Left lung (tissue), 10 donors: ENCODE results near the gene OR52M1. TPM values are rescaled to one million over a fixed set of nuclear protein-coding genes. Genes with fewer than 3 reads are reported as not detected.

Source experiments
- ATAC-seq: fragments of 200-7000 bp; cut with Tn5 transposase; one replicate; pipeline ENCODE4 v1.9.1; 2020; ENCODE audit warnings: moderate library complexity
- DNase-seq, 4 donors: peaks; one replicate each; pipeline ENCODE4 v3.0.0-alpha.2; 2013 to 2020
- H3K27ac ChIP-seq, 2 donors: fragments of 200-600 bp; sonication (generic) in 1 of 2; one replicate each; pipeline versions ENCODE4 v1.5.0 to v1.8.0; 2020 to 2021
- H3K27me3 ChIP-seq, 2 donors: fragments of 200-600 bp; sonication (generic) in 1 of 2; one replicate each; pipeline versions ENCODE4 v1.5.0 to v1.8.0; 2020 to 2021
- H3K36me3 ChIP-seq, 2 donors: fragments of 200-600 bp; sonication (generic) in 1 of 2; one replicate each; pipeline versions ENCODE4 v1.5.0 to v1.8.0; 2020 to 2021
- H3K4me1 ChIP-seq, 2 donors: fragments of 200-600 bp; one replicate each; pipeline ENCODE4 v1.8.0; 2021
- H3K4me3 ChIP-seq, 2 donors: fragments of 200-600 bp; sonication (generic) in 1 of 2; one replicate each; pipeline versions ENCODE4 v1.5.0 to v1.8.0; 2020 to 2021; ENCODE audit warnings: mild to moderate bottlenecking in 1 of 2
- H3K9me3 ChIP-seq, 2 donors: fragments of 200-600 bp; sonication (generic) in 1 of 2; one replicate each; pipeline versions ENCODE4 v1.5.0 to v1.8.0; 2020 to 2021
- intact Hi-C, 2 donors: fragments of 100-400 bp; cut with DNase I; formaldehyde crosslinking; loops; one replicate each; pipeline versions ENCODE4 v1.11.2 to v1.14.2; 2022
- polyA plus RNA-seq, 6 donors: library from polyadenylated mRNA; unstranded; fragments of 120-200 nt; gene quantifications; one replicate each; pipeline ENCODE4 v1.2.1, GENCODE V29; 2013; ENCODE audit not compliant: insufficient read length in 6 of 6
- total RNA-seq, 2 donors: library from RNA; stranded (reverse); fragmentation: NEBNext Ultra II Directional; extraction: Animal tissue kit (Norgen Biotek cat#: 25700); gene quantifications; one replicate each; pipeline ENCODE4 v1.2.1, GENCODE V29; 2021
- TF ChIP-seq, protein P1 (sequence below), 2 donors: fragments of 200-600 bp; sonication (generic) in 1 of 2; IDR thresholded peaks; one replicate each; pipeline versions ENCODE4 v1.5.0 to v1.8.0; 2021; ENCODE audit warnings: antibody characterized with exemption in 2 of 2
- donor health status: DM: no; HTN: yes; CAD: no.
- donor health status: DM: no; HTN: no; CAD: no.

Gene OR52M1
- total and polyA plus RNA-seq, 8 donors, result not detected

DNA sequence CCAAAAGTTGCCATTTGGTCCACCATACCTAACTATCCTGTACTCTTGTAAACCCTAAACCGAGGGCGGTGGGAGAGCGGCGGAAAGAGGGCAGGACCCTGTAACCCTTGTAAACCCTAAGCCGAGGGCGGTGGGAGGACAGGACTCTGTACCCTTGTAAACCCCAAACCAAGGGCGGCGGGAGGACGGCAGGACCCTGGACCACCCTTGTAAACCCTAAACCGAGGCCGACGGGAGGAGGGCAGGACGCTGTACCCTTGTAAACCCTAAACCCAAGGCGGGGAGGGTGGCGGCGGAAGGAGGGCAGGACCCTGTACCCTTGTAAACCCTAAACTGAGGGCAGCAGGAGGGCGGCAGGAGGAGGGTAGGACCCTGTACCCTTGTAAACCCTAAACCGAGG lies 24.1 kb downstream of the OR52M1 start:
- TF ChIP-seq, protein P1, sequence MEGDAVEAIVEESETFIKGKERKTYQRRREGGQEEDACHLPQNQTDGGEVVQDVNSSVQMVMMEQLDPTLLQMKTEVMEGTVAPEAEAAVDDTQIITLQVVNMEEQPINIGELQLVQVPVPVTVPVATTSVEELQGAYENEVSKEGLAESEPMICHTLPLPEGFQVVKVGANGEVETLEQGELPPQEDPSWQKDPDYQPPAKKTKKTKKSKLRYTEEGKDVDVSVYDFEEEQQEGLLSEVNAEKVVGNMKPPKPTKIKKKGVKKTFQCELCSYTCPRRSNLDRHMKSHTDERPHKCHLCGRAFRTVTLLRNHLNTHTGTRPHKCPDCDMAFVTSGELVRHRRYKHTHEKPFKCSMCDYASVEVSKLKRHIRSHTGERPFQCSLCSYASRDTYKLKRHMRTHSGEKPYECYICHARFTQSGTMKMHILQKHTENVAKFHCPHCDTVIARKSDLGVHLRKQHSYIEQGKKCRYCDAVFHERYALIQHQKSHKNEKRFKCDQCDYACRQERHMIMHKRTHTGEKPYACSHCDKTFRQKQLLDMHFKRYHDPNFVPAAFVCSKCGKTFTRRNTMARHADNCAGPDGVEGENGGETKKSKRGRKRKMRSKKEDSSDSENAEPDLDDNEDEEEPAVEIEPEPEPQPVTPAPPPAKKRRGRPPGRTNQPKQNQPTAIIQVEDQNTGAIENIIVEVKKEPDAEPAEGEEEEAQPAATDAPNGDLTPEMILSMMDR (IDR thresholded peaks at IDR 0.05), result no peak
- ATAC-seq (no peak), DNase-seq (peak in 1 of 4 donors; percentile 67)
- H3K27me3 ChIP-seq, result no peaks in the 10 kb centered on the region
- no peaks in the 10 kb centered on the region for H3K36me3 ChIP-seq
- H3K27ac ChIP-seq, result no peak overlapping the region
- no peak overlapping the region for H3K4me3 ChIP-seq
- no peaks in the 10 kb centered on the region for H3K9me3 ChIP-seq
- no peaks in the 10 kb centered on the region for H3K4me1 ChIP-seq
- intact Hi-C loops, result no loop called here

GRCh38 chr11:4576880-4577279 lies 31.9 kb downstream of the OR52M1 start:
- Histone ChIP-seq H3K36me3 (no peaks in the 10 kb centered on the region), H3K9me3 (no peaks in the 10 kb centered on the region), H3K4me1 (no peaks in the 10 kb centered on the region), H3K4me3 (no peak overlapping the region), H3K27ac (no peak overlapping the region), H3K27me3 (peaks cover 0 to 19% of the 10 kb centered on the region in 2 donors)
- no peak for ATAC-seq
- TF ChIP-seq, protein P1 (IDR thresholded peaks at IDR 0.05), result no peak
- intact Hi-C loops, result no loop called here
- no peak for DNase-seq

DNA sequence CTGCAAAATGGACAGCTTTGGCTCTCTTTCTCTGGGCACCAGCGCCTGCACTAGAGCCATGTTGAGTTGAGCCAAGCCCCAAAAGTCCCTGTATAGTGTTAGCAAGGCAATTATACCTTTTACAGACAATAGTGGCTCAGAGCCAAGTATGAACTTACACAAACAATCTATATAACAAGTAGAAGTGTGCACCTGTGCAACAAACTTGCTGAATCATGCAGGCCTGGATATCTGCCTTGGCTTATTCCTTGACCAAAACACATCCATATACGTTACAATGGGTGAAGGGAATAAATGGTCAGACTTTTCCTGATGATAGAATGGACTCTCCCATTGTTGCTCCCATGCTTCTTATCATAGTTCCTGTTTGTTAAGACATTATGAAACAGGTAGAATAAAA lies 32.8 kb downstream of the OR52M1 start:
- DNase-seq, result no peak
- intact Hi-C loops, result no loop called here
- Histone ChIP-seq H3K9me3 (no peaks in the 10 kb centered on the region), H3K27ac (no peak overlapping the region), H3K4me3 (no peak overlapping the region), H3K27me3 (peaks cover 0 to 22% of the 10 kb centered on the region in 2 donors), H3K4me1 (no peaks in the 10 kb centered on the region), H3K36me3 (no peaks in the 10 kb centered on the region)
- no peak for ATAC-seq
- TF ChIP-seq, protein P1 (IDR thresholded peaks at IDR 0.05), result no peak

DNA sequence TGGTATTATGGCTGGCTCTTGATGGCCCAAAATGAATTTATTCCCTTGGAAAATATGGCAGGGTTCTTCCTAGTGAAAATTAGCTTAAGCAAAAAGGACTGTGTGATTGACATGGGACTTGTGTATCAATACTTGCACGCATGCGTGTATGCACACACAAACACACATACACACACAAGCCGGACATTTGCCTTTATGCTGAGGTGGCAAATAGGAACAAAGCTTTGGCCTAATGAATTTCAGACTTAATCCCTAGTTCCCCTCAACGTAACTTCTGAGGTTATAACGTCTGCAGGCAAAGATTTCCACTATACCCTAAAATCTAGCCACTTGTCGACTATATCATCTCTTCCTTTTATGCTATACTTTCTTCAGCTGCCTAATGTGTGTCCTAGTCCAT lies 33.6 kb downstream of the OR52M1 start:
- TF ChIP-seq, protein P1 (IDR thresholded peaks at IDR 0.05), result no peak
- Histone ChIP-seq H3K4me3 (no peak overlapping the region), H3K27me3 (peaks cover 0 to 22% of the 10 kb centered on the region in 2 donors), H3K4me1 (no peaks in the 10 kb centered on the region), H3K36me3 (no peaks in the 10 kb centered on the region), H3K9me3 (no peaks in the 10 kb centered on the region), H3K27ac (no peak overlapping the region)
- ATAC-seq (no peak), DNase-seq (no peak)
- intact Hi-C loops, result no loop called here

GRCh38 chr11:4580124-4580523 lies 35.1 kb downstream of the OR52M1 start:
- no peak overlapping the region for H3K4me3 ChIP-seq
- intact Hi-C loops, result no loop called here
- ATAC-seq (no peak), DNase-seq (no peak)
- H3K27me3 ChIP-seq, result peaks cover 0 to 22% of the 10 kb centered on the region in 2 donors
- H3K4me1 ChIP-seq, result no peaks in the 10 kb centered on the region
- no peaks in the 10 kb centered on the region for H3K36me3 ChIP-seq
- H3K9me3 ChIP-seq, result no peaks in the 10 kb centered on the region
- TF ChIP-seq, protein P1 (IDR thresholded peaks at IDR 0.05), result no peak
- H3K27ac ChIP-seq, result no peak overlapping the region
